GM12873 (cell line): ENCODE results near the gene SOD1.

ENCODE experiments used
- CTCF ChIP-seq: IDR thresholded peaks from 2 replicates; pipeline ENCODE4 v1.5.1; 2012; ENCODE audit warnings: low read depth, mild to moderate bottlenecking, moderate library complexity, low read length, control low read depth; ENCODE audit not compliant: insufficient read depth; ENCODE audit errors: missing control alignments

Gene SOD1

GRCh38 chr21:31670070-31670469 is 10.6 kb downstream of the SOD1 start:
- no peak for TF ChIP-seq CTCF

GRCh38 chr21:31671146-31671716 is 11.7 kb downstream of the SOD1 start:
- TF ChIP-seq CTCF = no peak

GRCh38 chr21:31671931-31672330 is 12.4 kb downstream of the SOD1 start:
- TF ChIP-seq CTCF = no peak

- TF ChIP-seq CTCF = no peak
Observed at GRCh38 chr21:31673321-31673912, 13.9 kb downstream of the SOD1 start.

GRCh38 chr21:31675318-31675717 is 15.8 kb downstream of the SOD1 start:
- no peak for TF ChIP-seq CTCF

GRCh38 chr21:31675960-31676359 is 16.5 kb downstream of the SOD1 start:
- TF ChIP-seq CTCF = no peak

GRCh38 chr21:31677047-31677446 is 17.6 kb downstream of the SOD1 start:
- no peak for TF ChIP-seq CTCF

- no peak for TF ChIP-seq CTCF
Observed at GRCh38 chr21:31678478-31678877, 19.0 kb downstream of the SOD1 start.
